GM18907 (cell line): ENCODE data around the gene PROSER2.
"Not testable (repeated sequence)": the region's sequence is repeated elsewhere in the genome, so short reads cannot be mapped to it uniquely, and the experiment has no call there.

Experiments
- ATAC-seq: cut with Tn5 transposase; IDR thresholded peaks from one replicate; pipeline ENCODE4 v1.9.1; 2021; ENCODE audit warnings: mild to moderate bottlenecking, moderate library complexity; ENCODE audit not compliant: unreplicated experiment

PROSER2 gene

GRCh38 chr10:11884706-11885423 lies 61.7 kb downstream of the PROSER2 start:
- ATAC-seq = no peak

GRCh38 chr10:11885437-11886137 lies 62.4 kb downstream of the PROSER2 start:
- no peak for ATAC-seq

GRCh38 chr10:11886138-11886474 lies 63.0 kb downstream of the PROSER2 start:
- ATAC-seq = no peak

GRCh38 chr10:11886851-11887250 lies 63.7 kb downstream of the PROSER2 start:
- ATAC-seq = peak; percentile 63

- no peak for ATAC-seq
Measured at GRCh38 chr10:11887381-11888227, 64.4 kb downstream of the PROSER2 start.

GRCh38 chr10:11889263-11889662 lies 66.1 kb downstream of the PROSER2 start:
- ATAC-seq = not testable (repeated sequence)

- ATAC-seq = no peak
Measured at GRCh38 chr10:11891776-11892486, 68.8 kb downstream of the PROSER2 start.

- ATAC-seq = no peak
Measured at GRCh38 chr10:11893749-11894278, 70.7 kb downstream of the PROSER2 start.

- ATAC-seq = no peak
Measured at GRCh38 chr10:11894381-11895107, 71.4 kb downstream of the PROSER2 start.

- no peak for ATAC-seq
Measured at GRCh38 chr10:11895108-11895466, 71.9 kb downstream of the PROSER2 start.

- ATAC-seq = no peak
Measured at GRCh38 chr10:11895598-11895997, 72.4 kb downstream of the PROSER2 start.

- ATAC-seq = no peak
Measured at GRCh38 chr10:11896549-11897200, 73.5 kb downstream of the PROSER2 start.

GRCh38 chr10:11898033-11898371 lies 74.8 kb downstream of the PROSER2 start:
- no peak for ATAC-seq

- no peak for ATAC-seq
Measured at GRCh38 chr10:11898372-11899066, 75.4 kb downstream of the PROSER2 start.

- no peak for ATAC-seq
Measured at GRCh38 chr10:11899067-11899876, 76.1 kb downstream of the PROSER2 start.

- ATAC-seq = no peak
Measured at GRCh38 chr10:11901036-11901301, 77.8 kb downstream of the PROSER2 start.

GRCh38 chr10:11901454-11901832 lies 78.3 kb downstream of the PROSER2 start:
- no peak for ATAC-seq

- no peak for ATAC-seq
Measured at GRCh38 chr10:11901833-11902475, 78.8 kb downstream of the PROSER2 start.
